B cell (primary cell): ENCODE measurements around the gene GNB1. TPM values are rescaled to one million over a fixed set of nuclear protein-coding genes. Genes with fewer than 3 reads are reported as not detected.

Source experiments
- ATAC-seq: fragments of 200-7000 bp; cut with Tn5 transposase; one replicate; pipeline ENCODE4 v1.10.0; 2021; ENCODE audit warnings: low read depth, mild to moderate bottlenecking, moderate number of reproducible peaks, moderate library complexity
- CTCF ChIA-PET: fragments of 350-600 bp; sonication (Branson Sonifier 250); formaldehyde crosslinking; loops from one replicate; lab custom pipeline; 2021; ENCODE audit warnings: antibody characterized with exemption, inconsistent platforms; lab: Charles Lee
- POLR2A ChIA-PET: fragments of 350-600 bp; sonication (Branson Sonifier 250); formaldehyde crosslinking; loops from one replicate; lab custom pipeline; 2021; ENCODE audit warnings: antibody characterized with exemption; lab: Charles Lee
- DNase-seq: peaks from one replicate; pipeline ENCODE4 v3.0.0; 2013
- H2AFZ ChIP-seq: 2 replicates; pipeline ENCODE4 v1.6.1; 2012; ENCODE audit warnings: mild to moderate bottlenecking, low read depth, low read length; ENCODE audit not compliant: insufficient read depth, poor library complexity, severe bottlenecking
- H3K27ac ChIP-seq, 2 donors: 1 replicate in 1 of 2; 2 replicates in 1 of 2; pipeline ENCODE4 v1.5.1; 2012 to 2013; ENCODE audit warnings: low read length in 2 of 2, mild to moderate bottlenecking in 2 of 2, moderate library complexity in 1 of 2
- H3K27me3 ChIP-seq, 4 experiments: fragments of 200-600 bp in 1 of 4; sonication (generic) in 1 of 4; replicated peaks in 1 of 4; 1 replicate in 2 of 4; 2 replicates in 2 of 4; pipeline versions ENCODE4 v1.6.1 to v1.7.0; 2013 to 2016; ENCODE audit warnings: low read length in 3 of 4, mild to moderate bottlenecking in 2 of 4, mixed read lengths in 1 of 4, moderate library complexity in 1 of 4; ENCODE audit not compliant: insufficient read depth in 4 of 4, control insufficient read depth in 3 of 4; ENCODE audit errors: control extremely low read depth in 1 of 4
- H3K36me3 ChIP-seq, 2 experiments: replicated peaks in 1 of 2; 1 replicate in 1 of 2; 2 replicates in 1 of 2; pipeline versions ENCODE4 v1.6.1 to v1.7.1; 2013; ENCODE audit warnings: low read length in 1 of 2; ENCODE audit not compliant: insufficient read depth in 2 of 2, control insufficient read depth in 1 of 2; ENCODE audit errors: control extremely low read depth in 1 of 2, extremely low read depth in 1 of 2
- H3K4me1 ChIP-seq, 2 donors: fragments of 200-600 bp in 1 of 2; sonication (generic) in 1 of 2; 1 replicate in 1 of 2; 2 replicates in 1 of 2; pipeline versions ENCODE4 v1.5.1 to v1.6.1; 2013 to 2017; ENCODE audit warnings: low read length in 2 of 2; ENCODE audit not compliant: control insufficient read depth in 2 of 2, insufficient read depth in 2 of 2
- H3K4me2 ChIP-seq: replicated peaks from 2 replicates; pipeline ENCODE3; 2012; ENCODE audit warnings: mild to moderate bottlenecking, low read depth, low read length; ENCODE audit not compliant: poor library complexity, severe bottlenecking
- H3K4me3 ChIP-seq, 5 experiments: fragments of 200-600 bp in 1 of 5; sonication (generic) in 1 of 5; 1 replicate in 3 of 5; 2 replicates in 2 of 5; pipeline versions ENCODE4 v1.5.1 to v1.7.0; 2011 to 2016; ENCODE audit warnings: low read length in 4 of 5, mild to moderate bottlenecking in 4 of 5, low read depth in 2 of 5, control low read depth in 1 of 5, moderate library complexity in 1 of 5; ENCODE audit not compliant: insufficient read depth in 1 of 5; ENCODE audit errors: control extremely low read depth in 1 of 5, extremely low read depth in 1 of 5
- H3K79me2 ChIP-seq: fragments of 200-600 bp; sonication (generic); one replicate; pipeline ENCODE4 v1.6.0; 2016; ENCODE audit warnings: low read length; ENCODE audit not compliant: control insufficient read depth, insufficient read depth
- H3K9ac ChIP-seq: fragments of 200-600 bp; sonication (generic); 2 replicates; pipeline ENCODE4 v1.6.1; 2017; ENCODE audit warnings: mild to moderate bottlenecking, low read length, moderate library complexity
- H3K9me3 ChIP-seq, 3 donors: one replicate each; pipeline versions ENCODE4 v1.6.1 to v1.7.1; 2013; ENCODE audit warnings: low read length in 2 of 3; ENCODE audit not compliant: control insufficient read depth in 2 of 3, insufficient read depth in 1 of 3; ENCODE audit errors: control extremely low read depth in 1 of 3
- H4K20me1 ChIP-seq: 2 replicates; pipeline ENCODE4 v1.6.0; 2012; ENCODE audit warnings: mild to moderate bottlenecking, low read length; ENCODE audit not compliant: insufficient read depth, control insufficient read depth, poor library complexity, severe bottlenecking
- H3K27ac Mint-ChIP-seq: one replicate; pipeline ENCODE4 v1.8.0; 2021; ENCODE audit warnings: mixed read lengths
- H3K27me3 Mint-ChIP-seq: one replicate; pipeline ENCODE4 v1.8.0; 2021; ENCODE audit warnings: mixed read lengths
- H3K4me1 Mint-ChIP-seq: one replicate; pipeline ENCODE4 v1.8.0; 2021; ENCODE audit warnings: mixed read lengths
- H3K4me3 Mint-ChIP-seq: one replicate; pipeline ENCODE4 v1.8.0; 2021; ENCODE audit warnings: mixed read lengths
- H3K9me3 Mint-ChIP-seq: one replicate; pipeline ENCODE4 v1.8.0; 2022; ENCODE audit warnings: mixed read lengths; ENCODE audit not compliant: insufficient read depth
- CTCF ChIP-seq: fragments of 200-600 bp; IDR thresholded peaks from one replicate; pipeline ENCODE4 v1.8.0; 2022; ENCODE audit warnings: antibody characterized with exemption, mild to moderate bottlenecking
- EZH2 ChIP-seq: IDR thresholded peaks from 2 replicates; pipeline ENCODE4 v1.6.1; 2012; ENCODE audit warnings: borderline replicate concordance, low read depth, mild to moderate bottlenecking, moderate library complexity, low read length; ENCODE audit not compliant: insufficient read depth, poor library complexity, severe bottlenecking
- WGBS: methylation state at CpG from one replicate; pipeline ENCODE4 v1.1.5; 2013; ENCODE audit warnings: missing lambda C conversion rate; ENCODE audit not compliant: insufficient coverage; 5-methylcytosine and 5-hydroxymethylcytosine counted together
- intact Hi-C: fragments of 100-400 bp; cut with micrococcal nuclease; formaldehyde crosslinking; loops from one replicate; pipeline ENCODE4 v1.10.0; 2022
- polyA plus RNA-seq: library from polyadenylated mRNA; depleted of rRNA; stranded (reverse); fragments of >200 nt; gene quantifications from 2 replicates; pipeline ENCODE4 v1.2.3, GENCODE V29; 2012
- total RNA-seq, 2 donors: library from RNA; stranded (reverse); fragments of 120-200 nt in 1 of 2; gene quantifications; 1 replicate in 1 of 2; 2 replicates in 1 of 2; pipeline versions ENCODE4 v1.2.3 to v1.2.4, GENCODE V29; 2013 to 2022

GNB1 gene
- total and polyA plus RNA-seq, 2 donors (not counting 1 experiment from before 2014, with no cell fraction given) = 249 to 269 TPM

- DNase-seq (peak; percentile 57), ATAC-seq (peak; percentile 31)
- WGBS = 9% methylated on average over 13 of the region's 16 CpGs
- POLR2A ChIA-PET = interaction anchor here (0.5 to 2.1 kb wide), 3 partner anchors 12 to 120 kb away, joined by 3 to 8 read pairs (median 4); no protein-coding TSS in a partner anchor
- Histone ChIP-seq H3K4me3 (no peak overlapping the region), H3K9me3 (peaks cover 0 to 10% (median 0%) of the 10 kb centered on the region in 3 donors), H4K20me1 (no peaks in the 10 kb centered on the region), H3K4me1 (peaks cover 32 to 48% of the 10 kb centered on the region in 2 donors), H3K27ac (no peak overlapping the region), H2AFZ (peak overlapping the region; percentile 22), H3K4me2 (peak overlapping the region; percentile 43), H3K36me3 (no peaks in the 10 kb centered on the region), H3K27me3 (no peaks in the 10 kb centered on the region), H3K79me2 (peaks cover 12% of the 10 kb centered on the region), H3K9ac (no peak overlapping the region)
- CTCF ChIA-PET = interaction anchor here (0.6 to 7.1 kb wide), 4 partner anchors 7 to 220 kb away, joined by 3 to 67 read pairs (median 4); no protein-coding TSS in a partner anchor
- peaks cover 37% of the 10 kb centered on the region for H3K4me1 Mint-ChIP-seq
- H3K4me3 Mint-ChIP-seq = no peak overlapping the region
- H3K27ac Mint-ChIP-seq = peak overlapping the region; percentile 71
- intact Hi-C loops = no loop called here
- H3K9me3 Mint-ChIP-seq = no peaks in the 10 kb centered on the region
- TF ChIP-seq EZH2 (no peak), CTCF (no peak)
- H3K27me3 Mint-ChIP-seq = no peaks in the 10 kb centered on the region
These were observed 8.5 kb upstream of the GNB1 start for GRCh38 chr1:1899266-1899966.
